CMK (cell line): Measurements from ENCODE around the gene DIMT1.

Source experiments
- DNase-seq: peaks from one replicate; pipeline ENCODE4 v3.0.0-alpha.2; 2010; ENCODE audit warnings: low read depth

The DIMT1 gene

DNA sequence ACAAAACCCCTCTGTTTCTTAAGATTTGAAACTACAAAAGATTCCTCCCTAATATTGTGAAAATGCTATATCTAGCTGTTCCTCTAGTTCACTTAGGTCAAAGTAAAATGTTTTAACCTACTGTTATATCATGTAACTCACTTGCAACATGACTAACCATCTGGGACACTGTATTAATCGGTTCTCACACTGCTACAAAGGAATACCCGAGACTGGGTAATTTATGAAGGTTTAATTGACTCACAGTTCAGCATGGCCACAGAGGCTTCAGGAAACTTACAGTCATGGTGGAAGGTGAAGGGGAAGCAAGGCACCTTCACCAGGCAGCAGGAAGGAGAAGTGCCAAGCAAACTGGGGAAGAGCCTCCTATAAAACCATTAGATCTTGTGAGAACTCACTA, 34.7 kb downstream of the DIMT1 start:
- no peak for DNase-seq

DNA sequence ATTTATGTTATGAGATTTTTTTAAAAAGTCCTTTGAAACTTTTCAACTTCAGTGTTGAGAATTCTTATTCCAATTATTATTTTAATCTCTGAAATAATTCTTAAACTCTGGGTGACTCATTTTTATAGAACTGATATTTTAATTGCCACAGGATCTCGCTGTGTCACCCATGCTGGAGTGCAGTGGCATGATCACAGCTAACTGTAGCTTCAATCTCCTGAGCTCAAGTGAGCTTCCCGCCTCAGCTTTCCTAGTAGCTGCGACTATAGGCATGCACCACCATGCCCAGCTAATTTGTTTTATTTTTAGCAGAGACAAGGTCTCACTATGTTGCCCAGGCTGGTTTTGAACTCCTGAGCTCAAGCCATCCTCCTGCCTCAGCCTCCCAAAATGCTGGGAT, 41.0 kb downstream of the DIMT1 start:
- no peak for DNase-seq

DNA sequence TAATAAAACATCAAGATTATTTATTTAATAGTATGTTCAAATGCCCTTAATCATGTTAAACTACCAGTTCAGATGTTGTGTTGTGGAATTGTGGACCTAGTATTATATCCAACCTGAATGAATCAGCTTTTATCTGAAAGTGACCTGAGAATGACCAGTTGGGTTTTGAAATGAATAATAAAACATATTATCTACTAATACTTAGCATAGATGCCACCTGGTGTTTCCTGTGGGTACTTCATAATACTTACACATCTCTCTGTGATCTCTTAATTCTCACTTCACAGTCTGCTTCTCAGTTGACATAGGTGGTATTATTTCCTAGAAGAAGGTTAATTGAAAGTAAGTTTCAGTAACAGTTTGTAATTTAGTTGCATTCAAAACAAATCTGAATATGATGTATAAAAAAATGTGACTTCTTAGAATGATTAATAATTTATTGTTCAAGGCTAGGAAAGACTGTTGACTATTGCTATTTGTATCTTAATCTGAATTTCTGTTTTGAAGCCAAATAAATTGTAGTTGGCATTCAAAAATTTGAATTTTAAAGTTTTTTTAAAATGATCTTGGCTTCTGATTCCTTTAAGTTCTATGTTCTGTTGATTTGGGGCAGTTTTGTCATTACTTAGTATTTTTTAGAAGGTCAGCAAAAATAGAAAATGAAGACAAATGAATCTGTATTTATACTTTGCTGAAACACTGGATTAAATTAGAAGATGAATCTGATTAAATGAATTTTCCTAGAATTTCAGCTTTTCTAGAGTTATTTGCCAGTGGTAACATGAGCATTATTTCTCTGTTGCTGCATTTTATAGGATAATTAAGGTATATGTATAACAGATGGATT, 49.5 kb downstream of the DIMT1 start:
- DNase-seq = peak; percentile 5

DNA sequence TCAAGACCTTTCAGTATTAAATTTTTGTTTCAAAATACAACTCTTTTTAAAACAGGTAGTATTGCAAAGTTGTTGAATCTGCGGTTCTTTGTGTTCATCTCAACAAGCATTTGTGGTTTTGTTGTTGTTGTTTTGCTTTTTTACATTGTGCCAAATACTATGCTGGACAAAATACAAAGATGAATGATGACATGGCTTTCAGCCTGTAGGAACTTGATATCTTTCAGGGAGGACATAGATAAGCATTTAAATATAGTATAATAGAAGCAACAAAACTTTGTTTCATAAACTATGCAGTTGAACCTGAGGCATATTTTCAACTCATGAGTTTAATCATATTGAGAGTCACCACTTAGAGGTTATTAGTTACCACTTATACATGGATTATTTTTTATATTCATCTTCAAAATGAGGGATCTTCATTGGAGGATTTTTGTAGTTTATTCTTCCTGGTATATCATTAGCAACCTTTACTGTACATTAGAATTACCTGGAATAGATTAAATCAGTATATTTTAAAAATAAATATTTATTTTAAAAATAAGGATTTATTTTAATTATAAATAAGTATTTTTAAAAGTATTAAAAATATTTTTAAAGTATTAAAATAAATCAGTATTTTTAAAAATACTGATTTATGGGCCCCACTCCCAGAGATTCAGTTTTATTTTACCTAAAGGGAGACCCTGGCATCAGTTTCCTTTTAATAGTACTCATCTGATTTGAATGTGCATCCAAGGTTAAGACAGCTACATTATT, 54.8 kb downstream of the DIMT1 start:
- no peak for DNase-seq

DNA sequence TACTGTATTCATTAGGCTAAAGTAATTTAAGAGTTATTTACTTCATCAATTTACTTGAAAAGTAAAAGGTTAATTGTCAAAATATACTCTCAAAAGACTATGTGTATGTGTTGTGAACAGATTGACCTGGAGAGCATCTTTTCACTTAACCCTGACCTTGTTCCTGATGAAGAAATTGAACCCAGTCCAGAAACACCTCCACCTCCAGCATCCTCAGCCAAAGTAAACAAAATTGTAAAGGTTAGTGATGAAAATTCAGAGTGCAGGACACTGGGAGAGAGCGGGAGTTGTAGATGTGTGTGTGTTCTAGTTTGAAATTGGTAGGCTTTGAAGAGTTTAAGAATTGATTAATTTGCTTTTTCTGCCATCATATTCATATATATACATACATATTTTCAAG, 55.8 kb downstream of the DIMT1 start:
- DNase-seq = no peak

DNA sequence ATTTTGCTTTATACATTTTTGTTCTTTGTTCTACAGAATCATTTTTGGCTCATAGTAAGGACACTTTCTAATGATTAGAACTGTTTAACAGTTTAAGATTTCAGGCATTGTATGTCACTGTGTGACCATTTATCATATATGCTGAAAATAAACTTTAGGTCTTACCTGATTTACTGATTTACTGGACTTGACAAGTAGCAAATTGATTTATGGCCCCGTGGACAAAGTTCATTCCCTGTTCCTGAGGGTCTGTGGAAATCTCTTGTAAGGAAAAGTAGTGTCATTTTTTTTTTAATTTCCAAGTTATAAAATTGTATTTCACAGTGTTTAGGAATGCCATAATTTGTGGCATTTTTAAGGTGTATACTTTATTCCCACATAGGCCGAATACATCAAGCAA, 57.0 kb downstream of the DIMT1 start:
- DNase-seq = no peak

DNA sequence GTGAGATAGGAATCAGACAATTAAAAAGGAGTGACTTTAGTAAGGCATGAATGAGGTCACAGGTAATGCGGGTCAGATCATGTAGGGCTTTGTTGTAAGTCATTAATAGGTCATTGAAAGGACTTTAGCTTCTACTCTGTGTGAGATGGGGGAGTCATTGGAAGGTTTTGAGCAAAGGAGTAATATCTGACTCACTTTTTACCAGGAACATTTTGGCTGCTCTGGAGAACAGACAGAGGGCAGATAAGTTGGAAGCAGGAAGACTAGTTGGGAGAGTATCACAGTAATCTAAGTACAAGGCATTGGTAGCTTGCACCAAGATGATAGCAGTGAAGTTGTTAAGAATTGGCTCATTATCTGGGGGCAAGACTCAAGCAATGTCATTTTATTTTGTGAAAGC, 60.3 kb downstream of the DIMT1 start:
- DNase-seq = no peak

DNA sequence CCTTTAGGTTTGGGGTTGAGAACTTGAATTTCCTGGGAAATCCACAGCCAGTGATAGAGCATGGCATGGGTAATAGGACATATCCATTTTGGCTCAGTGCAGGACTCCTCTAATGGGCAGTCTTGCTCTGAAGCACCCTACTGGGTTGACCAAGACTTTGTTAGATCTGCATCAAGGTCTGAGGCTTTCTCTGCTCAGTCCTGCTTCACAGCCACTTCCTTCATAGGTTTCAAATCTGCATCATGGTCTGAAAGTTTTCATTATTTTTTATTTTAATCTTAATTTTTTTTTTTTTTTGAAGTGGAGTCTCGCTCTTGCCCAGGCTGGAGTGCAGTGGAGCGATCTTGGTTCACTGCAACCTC, 61.2 kb downstream of the DIMT1 start:
- no peak for DNase-seq

DNA sequence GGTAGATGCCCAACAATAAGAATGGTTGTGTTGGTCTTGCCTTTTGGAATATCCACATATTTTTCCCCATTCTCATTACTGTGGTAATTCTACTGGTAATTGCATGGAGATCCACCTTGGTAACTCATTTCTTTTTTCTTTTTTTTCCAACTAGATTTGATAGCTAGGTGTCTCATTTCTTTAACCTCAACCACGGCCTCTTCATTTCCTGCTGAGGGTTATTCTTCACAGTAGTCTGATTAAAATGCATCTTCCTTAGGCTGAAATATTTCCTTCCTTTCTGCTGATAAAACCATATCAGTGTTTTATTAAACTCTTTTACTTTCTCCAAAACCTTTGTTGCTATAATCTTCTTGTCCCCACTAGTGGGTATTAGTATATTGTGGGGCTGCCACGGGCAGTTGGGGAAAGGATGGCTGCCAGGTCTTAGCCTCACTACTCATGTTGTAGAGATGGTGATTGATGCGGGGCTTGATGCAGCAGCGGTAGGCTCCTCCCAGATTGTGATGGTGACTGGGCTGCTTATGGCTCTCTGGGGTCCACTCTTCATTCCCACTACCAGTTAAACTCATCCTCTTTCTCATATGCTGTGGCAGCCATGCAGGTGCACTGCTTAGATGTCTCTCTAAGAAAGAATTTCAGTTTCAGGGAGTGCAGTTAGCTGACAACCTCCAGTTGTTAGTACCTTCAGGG, 61.8 kb downstream of the DIMT1 start:
- DNase-seq = no peak

DNA sequence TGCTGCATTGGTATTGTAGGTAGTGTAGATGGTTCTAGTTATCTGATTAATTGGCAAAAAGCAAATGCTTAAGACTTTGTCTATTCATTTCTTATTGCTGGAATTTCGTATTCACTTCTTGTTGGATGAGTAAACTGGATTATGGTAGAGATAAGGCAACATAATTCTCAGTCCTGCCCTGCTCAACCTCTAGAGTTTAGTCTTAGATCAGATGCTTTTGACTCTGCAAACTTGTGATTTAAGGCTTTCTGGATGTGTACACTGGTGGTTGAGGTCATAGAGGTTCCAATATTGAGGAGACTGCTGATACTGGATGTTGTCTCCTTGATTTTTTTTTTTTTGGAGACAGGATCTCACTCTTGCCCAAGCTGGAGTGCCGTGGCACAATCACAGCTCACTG, 62.7 kb downstream of the DIMT1 start:
- no peak for DNase-seq

DNA sequence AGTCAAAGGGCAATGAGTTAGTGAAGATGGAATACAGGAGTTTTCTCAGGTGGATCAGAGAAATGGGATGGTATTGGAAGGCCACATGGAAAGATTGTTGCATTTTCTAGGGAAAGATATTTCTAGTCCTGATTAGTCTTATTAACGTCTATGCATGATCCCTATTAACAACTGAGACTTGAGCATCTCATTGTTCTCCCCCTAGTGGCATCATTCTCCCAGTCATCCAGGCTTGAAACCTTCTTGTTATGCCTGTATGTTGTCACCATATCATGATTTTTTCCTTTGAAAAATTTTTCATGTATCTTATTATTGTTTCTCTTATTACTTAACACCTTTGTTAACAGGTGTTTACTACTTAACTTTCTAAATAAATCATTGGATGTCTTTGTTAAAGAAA, 63.3 kb downstream of the DIMT1 start:
- DNase-seq = no peak
